ENCODE data around the gene TRAPPC8.

GRCh38 chr18:31835528-31836133 lies 107.3 kb downstream of the TRAPPC8 start:
- TF ChIP-seq POLR2AphosphoS5 (IDR thresholded peaks at IDR 0.05) (no peak), POLR2A (IDR thresholded peaks at IDR 0.05) (no peak)
